ENCODE results near the gene PRELP. TPM values are rescaled to one million over a fixed set of nuclear protein-coding genes. Genes with fewer than 3 reads are reported as not detected.

PRELP gene
- total RNA-seq, 4 donors from 2014 or later = 16.1 to 65.0 (median 20.7) TPM

DNA sequence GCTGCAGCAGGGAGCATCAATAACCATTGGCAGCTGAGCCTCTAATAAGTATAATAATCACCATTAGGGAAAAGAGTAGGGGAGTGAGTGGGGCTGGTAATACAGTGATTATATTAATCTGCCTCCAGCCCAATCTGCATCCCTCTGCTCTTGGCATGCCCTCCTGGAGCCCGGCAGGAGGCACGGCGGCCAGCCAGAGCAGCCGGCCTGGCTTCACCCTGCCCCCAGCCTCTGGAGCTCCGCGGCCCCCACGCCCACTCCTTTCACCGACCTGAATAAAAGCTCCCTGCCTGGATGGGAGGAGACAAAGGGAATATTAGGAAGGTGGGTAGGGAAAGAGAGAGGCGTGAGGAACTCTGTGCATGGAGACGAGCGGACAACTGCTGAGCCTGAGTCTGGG lies 46.6 kb downstream of the PRELP start:
- no peak overlapping the region for H3K4me3 ChIP-seq (ENCODE audit: low read depth, poor library complexity, severe bottlenecking)
- no peak for DNase-seq (ENCODE audit: low spot score in 2 of 2)
- TF ChIP-seq, protein P1, sequence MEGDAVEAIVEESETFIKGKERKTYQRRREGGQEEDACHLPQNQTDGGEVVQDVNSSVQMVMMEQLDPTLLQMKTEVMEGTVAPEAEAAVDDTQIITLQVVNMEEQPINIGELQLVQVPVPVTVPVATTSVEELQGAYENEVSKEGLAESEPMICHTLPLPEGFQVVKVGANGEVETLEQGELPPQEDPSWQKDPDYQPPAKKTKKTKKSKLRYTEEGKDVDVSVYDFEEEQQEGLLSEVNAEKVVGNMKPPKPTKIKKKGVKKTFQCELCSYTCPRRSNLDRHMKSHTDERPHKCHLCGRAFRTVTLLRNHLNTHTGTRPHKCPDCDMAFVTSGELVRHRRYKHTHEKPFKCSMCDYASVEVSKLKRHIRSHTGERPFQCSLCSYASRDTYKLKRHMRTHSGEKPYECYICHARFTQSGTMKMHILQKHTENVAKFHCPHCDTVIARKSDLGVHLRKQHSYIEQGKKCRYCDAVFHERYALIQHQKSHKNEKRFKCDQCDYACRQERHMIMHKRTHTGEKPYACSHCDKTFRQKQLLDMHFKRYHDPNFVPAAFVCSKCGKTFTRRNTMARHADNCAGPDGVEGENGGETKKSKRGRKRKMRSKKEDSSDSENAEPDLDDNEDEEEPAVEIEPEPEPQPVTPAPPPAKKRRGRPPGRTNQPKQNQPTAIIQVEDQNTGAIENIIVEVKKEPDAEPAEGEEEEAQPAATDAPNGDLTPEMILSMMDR (IDR thresholded peaks at IDR 0.05) = no peak
- no peak for TF ChIP-seq POLR2A (IDR thresholded peaks at IDR 0.05)
- intact Hi-C loops (cut with DNase I; ENCODE audit: low total_unique reads) = no loop called here
- 48 to 65% methylated on average over 11 of the region's 11 CpGs for WGBS, 2 donors

DNA sequence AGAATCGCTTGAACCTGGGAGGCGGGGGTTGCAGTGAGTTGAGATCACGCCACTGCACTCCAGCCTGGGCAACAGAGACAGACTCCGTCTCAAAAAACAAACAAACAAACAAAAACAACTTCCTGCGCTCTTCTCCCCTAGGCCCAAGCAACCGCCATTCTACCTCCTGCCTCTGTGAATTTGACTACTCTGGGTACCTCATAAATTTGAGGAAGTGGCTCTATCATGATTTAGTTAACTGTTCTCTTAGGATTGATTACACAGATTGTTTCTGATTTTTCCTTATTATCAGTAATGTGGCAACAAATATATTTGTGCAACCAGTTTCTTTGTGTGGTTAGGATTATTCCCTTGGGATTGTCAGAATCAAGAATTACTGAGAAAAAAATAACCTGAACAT lies 48.1 kb downstream of the PRELP start:
- no peak for DNase-seq (ENCODE audit: low spot score in 2 of 2)
- H3K4me3 ChIP-seq (ENCODE audit: low read depth, poor library complexity, severe bottlenecking) = no peak overlapping the region
- intact Hi-C loops (cut with DNase I; ENCODE audit: low total_unique reads) = no loop called here
- TF ChIP-seq, protein P1 (IDR thresholded peaks at IDR 0.05) = no peak
- no peak for TF ChIP-seq POLR2A (IDR thresholded peaks at IDR 0.05)
- WGBS, 2 donors = 93 to 94% methylated on average over 6 of the region's 6 CpGs

DNA sequence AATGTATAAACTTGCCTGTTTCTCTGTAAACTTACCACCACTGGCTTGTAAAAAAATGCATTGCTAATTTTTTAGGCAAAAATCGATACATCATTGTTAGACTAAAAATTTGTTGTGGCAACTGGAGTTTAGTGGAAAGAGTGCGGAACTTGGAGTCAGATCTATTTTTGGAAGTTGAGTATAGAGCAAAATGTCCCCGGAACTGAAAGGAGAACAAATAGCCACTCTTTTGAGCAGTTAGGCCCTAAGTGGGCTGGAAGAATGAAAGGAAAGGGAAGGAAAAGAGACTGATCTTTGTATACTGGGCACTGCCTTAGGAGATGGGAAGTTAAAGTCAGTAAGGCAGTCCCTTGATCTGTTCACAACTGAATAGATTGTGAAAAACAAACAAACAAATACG lies 48.5 kb downstream of the PRELP start:
- intact Hi-C loops (cut with DNase I; ENCODE audit: low total_unique reads) = no loop called here
- TF ChIP-seq, protein P1 (IDR thresholded peaks at IDR 0.05) = no peak
- no peak for TF ChIP-seq POLR2A (IDR thresholded peaks at IDR 0.05)
- 60 to 78% methylated on average over 4 of the region's 4 CpGs for WGBS, 2 donors
- no peak overlapping the region for H3K4me3 ChIP-seq (ENCODE audit: low read depth, poor library complexity, severe bottlenecking)
- DNase-seq (ENCODE audit: low spot score in 2 of 2) = no peak

DNA sequence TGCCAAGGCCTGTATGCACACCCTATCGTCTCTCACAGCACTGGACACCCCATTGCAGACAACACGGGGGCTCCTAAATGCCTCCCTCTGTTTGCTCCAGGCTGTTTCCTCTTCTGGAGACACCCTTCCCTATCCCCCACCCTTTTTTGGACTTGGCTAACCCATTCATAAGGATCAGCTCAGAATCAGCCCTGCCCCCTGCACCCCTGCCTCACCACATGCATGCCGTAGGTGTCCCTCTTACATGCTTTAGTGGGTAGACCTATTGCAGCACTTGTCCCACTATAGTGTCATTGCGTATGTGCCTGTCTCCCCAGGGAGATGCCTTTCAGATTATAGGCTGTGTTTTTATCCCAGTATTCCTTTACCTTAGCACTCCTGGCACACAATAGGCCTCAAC lies 49.2 kb downstream of the PRELP start:
- H3K4me3 ChIP-seq (ENCODE audit: low read depth, poor library complexity, severe bottlenecking) = no peak overlapping the region
- no peak for TF ChIP-seq POLR2A (IDR thresholded peaks at IDR 0.05)
- TF ChIP-seq, protein P1 (IDR thresholded peaks at IDR 0.05) = no peak
- intact Hi-C loops (cut with DNase I; ENCODE audit: low total_unique reads) = no loop called here
- DNase-seq (ENCODE audit: low spot score in 2 of 2) = no peak
- 86 to 96% methylated on average over 4 of the region's 4 CpGs for WGBS, 2 donors

DNA sequence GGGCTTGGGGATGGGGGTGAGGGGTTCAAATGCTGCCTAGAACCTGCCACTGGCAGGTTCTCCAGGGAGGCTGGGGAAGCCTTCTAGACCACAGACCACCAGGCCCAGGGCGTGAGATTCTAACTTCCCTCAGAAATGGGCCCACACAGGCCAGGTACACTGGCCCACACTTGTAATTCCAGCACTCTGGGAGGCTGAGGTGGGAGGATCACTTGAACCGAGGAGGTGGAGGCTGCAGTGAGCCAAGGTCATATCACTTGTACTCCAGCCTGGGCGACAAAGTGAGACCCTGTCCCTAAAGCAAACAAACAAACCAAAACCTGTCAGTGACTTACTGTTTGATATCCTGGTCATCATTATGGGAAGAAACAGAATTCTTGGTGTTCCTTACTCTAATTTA lies 50.1 kb downstream of the PRELP start:
- 90 to 94% methylated on average over 3 of the region's 3 CpGs for WGBS, 2 donors
- intact Hi-C loops (cut with DNase I; ENCODE audit: low total_unique reads) = no loop called here

DNA sequence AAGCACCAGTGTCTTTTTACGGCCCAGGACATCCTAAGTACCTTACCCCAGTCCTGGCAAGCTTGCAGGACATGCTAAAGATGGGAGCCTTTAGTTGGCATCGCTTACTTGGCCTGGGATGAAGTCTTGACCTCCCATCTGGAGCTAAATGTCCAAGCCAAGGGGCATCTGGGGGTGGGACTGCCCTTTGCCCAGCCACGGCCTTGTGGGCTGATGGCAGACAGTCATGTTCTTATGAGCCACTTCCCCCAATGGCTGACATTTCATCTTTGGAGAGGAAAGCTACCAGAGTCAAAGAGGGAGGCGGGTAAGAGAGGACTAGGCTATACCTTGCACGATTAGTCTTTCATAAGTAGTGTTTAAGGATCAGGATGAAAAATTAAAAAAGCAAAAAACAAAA lies 50.5 kb downstream of the PRELP start:
- intact Hi-C loops (cut with DNase I; ENCODE audit: low total_unique reads) = no loop called here
- WGBS, 2 donors = 74 to 81% methylated on average over 5 of the region's 5 CpGs

More for the DNA sequence above, 50.1 kb downstream of the PRELP start:
- TF ChIP-seq, protein P1 (IDR thresholded peaks at IDR 0.05) = no peak
- no peak for TF ChIP-seq POLR2A (IDR thresholded peaks at IDR 0.05)
- H3K4me3 ChIP-seq (ENCODE audit: low read depth, poor library complexity, severe bottlenecking) = no peak overlapping the region
- no peak for DNase-seq (ENCODE audit: low spot score in 2 of 2)

More for the DNA sequence above, 50.5 kb downstream of the PRELP start:
- TF ChIP-seq, protein P1 (IDR thresholded peaks at IDR 0.05) = no peak
- no peak for TF ChIP-seq POLR2A (IDR thresholded peaks at IDR 0.05)
- no peak for DNase-seq (ENCODE audit: low spot score in 2 of 2)
- H3K4me3 ChIP-seq (ENCODE audit: low read depth, poor library complexity, severe bottlenecking) = no peak overlapping the region

All from lower leg skin (tissue), 4 donors.